ENCODE data around the gene SCPEP1. TPM values are rescaled to one million over a fixed set of nuclear protein-coding genes. Genes with fewer than 3 reads are reported as not detected.

Gene SCPEP1
- total RNA-seq, 2 experiments from 2014 or later = 9.7 to 14.8 TPM

GRCh38 chr17:57021226-57021940 lies 43.5 kb downstream of the SCPEP1 start:
- DNase-seq = no peak
- H3K36me3 Mint-ChIP-seq (ENCODE audit: low read depth) = no peaks in the 10 kb centered on the region
- no peak overlapping the region for H3K27ac Mint-ChIP-seq
- H3K4me1 Mint-ChIP-seq = no peaks in the 10 kb centered on the region
- H3K4me3 Mint-ChIP-seq = no peak overlapping the region
- ATAC-seq = no peak
- intact Hi-C loops (cut with DNase I, micrococcal nuclease) = no loop called here
- H3K27me3 Mint-ChIP-seq = peaks cover 11% of the 10 kb centered on the region
- CTCF ChIA-PET = interaction anchor here (2.1 kb wide), 1 partner anchor 11 kb away, joined by 5 read pairs; no protein-coding TSS in a partner anchor
- POLR2A ChIA-PET = interaction anchor here (0.7 kb wide), 1 partner anchor 65 kb away, joined by 3 read pairs; no protein-coding TSS in a partner anchor
- H3K9me3 Mint-ChIP-seq (ENCODE audit: low read depth) = peaks cover 6% of the 10 kb centered on the region

- ChIA-PET POLR2A (no interaction called here), CTCF (interaction anchor here (0.7 kb wide), 1 partner anchor 99 kb away, joined by 3 read pairs; no protein-coding TSS in a partner anchor)
- Mint-ChIP-seq H3K36me3 (ENCODE audit: low read depth) (no peaks in the 10 kb centered on the region), H3K27ac (no peak overlapping the region), H3K9me3 (ENCODE audit: low read depth) (peaks cover 18% of the 10 kb centered on the region), H3K4me1 (no peaks in the 10 kb centered on the region), H3K27me3 (peaks cover 10% of the 10 kb centered on the region), H3K4me3 (no peak overlapping the region)
- ATAC-seq (no peak), DNase-seq (no peak)
- intact Hi-C loops (cut with DNase I, micrococcal nuclease) = no loop called here
These were observed 47.9 kb downstream of the SCPEP1 start for GRCh38 chr17:57025876-57026275.

- Mint-ChIP-seq H3K36me3 (ENCODE audit: low read depth) (no peaks in the 10 kb centered on the region), H3K27ac (no peak overlapping the region), H3K9me3 (ENCODE audit: low read depth) (peaks cover 18% of the 10 kb centered on the region), H3K4me3 (no peak overlapping the region), H3K4me1 (no peaks in the 10 kb centered on the region), H3K27me3 (peaks cover 10% of the 10 kb centered on the region)
- POLR2A ChIA-PET = no interaction called here
- DNase-seq = no peak
- ATAC-seq = no peak
- intact Hi-C loops (cut with DNase I, micrococcal nuclease) = no loop called here
- CTCF ChIA-PET = interaction anchor here (0.8 to 1.3 kb wide), 3 partner anchors 10 to 77 kb away, joined by 3 read pairs; no protein-coding TSS in a partner anchor
These were observed 49.9 kb downstream of the SCPEP1 start for GRCh38 chr17:57027852-57028251.

GRCh38 chr17:57032343-57032742 lies 54.4 kb downstream of the SCPEP1 start:
- ChIA-PET CTCF (interaction anchor here (1.4 kb wide), 1 partner anchor 13 kb away, joined by 5 read pairs; no protein-coding TSS in a partner anchor), POLR2A (interaction anchor here (0.8 kb wide), 1 partner anchor 22 kb away, joined by 15 read pairs; no protein-coding TSS in a partner anchor)
- Mint-ChIP-seq H3K36me3 (ENCODE audit: low read depth) (no peaks in the 10 kb centered on the region), H3K27ac (no peak overlapping the region), H3K4me3 (no peak overlapping the region), H3K4me1 (no peaks in the 10 kb centered on the region), H3K27me3 (peaks cover 23% of the 10 kb centered on the region), H3K9me3 (ENCODE audit: low read depth) (peaks cover 9% of the 10 kb centered on the region)
- intact Hi-C loops (cut with DNase I, micrococcal nuclease) = no loop called here
- ATAC-seq = no peak
- DNase-seq = no peak

GRCh38 chr17:57033296-57033695 lies 55.4 kb downstream of the SCPEP1 start:
- Mint-ChIP-seq H3K27ac (no peak overlapping the region), H3K36me3 (ENCODE audit: low read depth) (no peaks in the 10 kb centered on the region), H3K4me3 (no peak overlapping the region), H3K27me3 (peaks cover 26% of the 10 kb centered on the region), H3K9me3 (ENCODE audit: low read depth) (peaks cover 6% of the 10 kb centered on the region), H3K4me1 (no peaks in the 10 kb centered on the region)
- intact Hi-C loops (cut with DNase I, micrococcal nuclease) = no loop called here
- DNase-seq = no peak
- CTCF ChIA-PET = interaction anchor here (0.5 to 1.4 kb wide), 3 partner anchors 12 to 457 kb away, joined by 3 to 5 read pairs (median 3); no protein-coding TSS in a partner anchor
- POLR2A ChIA-PET = no interaction called here
- ATAC-seq = no peak

GRCh38 chr17:57034807-57035754 lies 57.1 kb downstream of the SCPEP1 start:
- DNase-seq (no peak), ATAC-seq (no peak)
- intact Hi-C loops (cut with DNase I, micrococcal nuclease) = no loop called here
- Mint-ChIP-seq H3K36me3 (ENCODE audit: low read depth) (no peaks in the 10 kb centered on the region), H3K27ac (no peak overlapping the region), H3K4me1 (no peaks in the 10 kb centered on the region), H3K27me3 (peaks cover 27% of the 10 kb centered on the region), H3K9me3 (ENCODE audit: low read depth) (no peaks in the 10 kb centered on the region), H3K4me3 (no peak overlapping the region)
- ChIA-PET CTCF (interaction anchor here (1.4 kb wide), 1 partner anchor 26 kb away, joined by 7 read pairs; no protein-coding TSS in a partner anchor), POLR2A (no interaction called here)

GRCh38 chr17:57035971-57036481 lies 58.1 kb downstream of the SCPEP1 start:
- no peak for ATAC-seq
- Mint-ChIP-seq H3K27me3 (peaks cover 29% of the 10 kb centered on the region), H3K4me3 (no peak overlapping the region), H3K9me3 (ENCODE audit: low read depth) (no peaks in the 10 kb centered on the region), H3K36me3 (ENCODE audit: low read depth) (no peaks in the 10 kb centered on the region), H3K27ac (no peak overlapping the region), H3K4me1 (no peaks in the 10 kb centered on the region)
- no peak for DNase-seq
- intact Hi-C loops (cut with DNase I, micrococcal nuclease) = no loop called here
- CTCF ChIA-PET = interaction anchor here (1.2 to 1.4 kb wide), 2 partner anchors 10 to 27 kb away, joined by 3 to 7 read pairs; no protein-coding TSS in a partner anchor
- POLR2A ChIA-PET = no interaction called here

GRCh38 chr17:57037411-57037810 lies 59.5 kb downstream of the SCPEP1 start:
- DNase-seq (no peak), ATAC-seq (no peak)
- POLR2A ChIA-PET = no interaction called here
- intact Hi-C loops (cut with DNase I, micrococcal nuclease) = no loop called here
- CTCF ChIA-PET = interaction anchor here (0.6 to 1.8 kb wide), 4 partner anchors 9 to 890 kb away, joined by 3 to 7 read pairs (median 3); no protein-coding TSS in a partner anchor
- no peaks in the 10 kb centered on the region for H3K9me3 Mint-ChIP-seq (ENCODE audit: low read depth)
- no peaks in the 10 kb centered on the region for H3K4me1 Mint-ChIP-seq
- H3K27me3 Mint-ChIP-seq = peaks cover 35% of the 10 kb centered on the region
- no peaks in the 10 kb centered on the region for H3K36me3 Mint-ChIP-seq (ENCODE audit: low read depth)
- no peak overlapping the region for H3K4me3 Mint-ChIP-seq
- no peak overlapping the region for H3K27ac Mint-ChIP-seq

- no peak for DNase-seq
- intact Hi-C loops (cut with DNase I, micrococcal nuclease) = no loop called here
- H3K4me3 Mint-ChIP-seq = no peak overlapping the region
- ChIA-PET CTCF (interaction anchor here (1.8 kb wide), 1 partner anchor 29 kb away, joined by 7 read pairs; no protein-coding TSS in a partner anchor), POLR2A (no interaction called here)
- no peak overlapping the region for H3K27ac Mint-ChIP-seq
- no peaks in the 10 kb centered on the region for H3K9me3 Mint-ChIP-seq (ENCODE audit: low read depth)
- H3K4me1 Mint-ChIP-seq = no peaks in the 10 kb centered on the region
- peaks cover 43% of the 10 kb centered on the region for H3K27me3 Mint-ChIP-seq
- no peaks in the 10 kb centered on the region for H3K36me3 Mint-ChIP-seq (ENCODE audit: low read depth)
- no peak for ATAC-seq
These were observed 60.6 kb downstream of the SCPEP1 start for GRCh38 chr17:57038486-57038885.

- POLR2A ChIA-PET = interaction anchor here (0.6 kb wide), 1 partner anchor 213 kb away, joined by 12 read pairs; no protein-coding TSS in a partner anchor
- no peak overlapping the region for H3K27ac Mint-ChIP-seq
- no peaks in the 10 kb centered on the region for H3K9me3 Mint-ChIP-seq (ENCODE audit: low read depth)
- CTCF ChIA-PET = no interaction called here
- no peaks in the 10 kb centered on the region for H3K36me3 Mint-ChIP-seq (ENCODE audit: low read depth)
- DNase-seq = no peak
- intact Hi-C loops (cut with DNase I, micrococcal nuclease) = no loop called here
- H3K4me1 Mint-ChIP-seq = peaks cover 5% of the 10 kb centered on the region
- no peak overlapping the region for H3K4me3 Mint-ChIP-seq
- H3K27me3 Mint-ChIP-seq = peaks cover 57% of the 10 kb centered on the region
- no peak for ATAC-seq
These were observed 62.6 kb downstream of the SCPEP1 start for GRCh38 chr17:57040571-57040970.

GRCh38 chr17:57043276-57043675 lies 65.3 kb downstream of the SCPEP1 start:
- peaks cover 55% of the 10 kb centered on the region for H3K27me3 Mint-ChIP-seq

More at GRCh38 chr17:57043276-57043675, 65.3 kb downstream of the SCPEP1 start:
- H3K9me3 Mint-ChIP-seq (ENCODE audit: low read depth) = no peaks in the 10 kb centered on the region
- intact Hi-C loops (cut with DNase I, micrococcal nuclease) = no loop called here
- no peak overlapping the region for H3K4me3 Mint-ChIP-seq
- DNase-seq (no peak), ATAC-seq (no peak)
- H3K36me3 Mint-ChIP-seq (ENCODE audit: low read depth) = no peaks in the 10 kb centered on the region
- ChIA-PET CTCF (interaction anchor here (0.7 kb wide), 1 partner anchor 64 kb away, joined by 3 read pairs; no protein-coding TSS in a partner anchor), POLR2A (no interaction called here)
- H3K27ac Mint-ChIP-seq = no peak overlapping the region
- peaks cover 18% of the 10 kb centered on the region for H3K4me1 Mint-ChIP-seq

All from activated CD4-positive, alpha-beta T cell treated with anti-CD3 and anti-CD28 coated beads for 36 hours (primary cell).